ENCODE measurements around the gene ASB1. TPM values are rescaled to one million over a fixed set of nuclear protein-coding genes. Genes with fewer than 3 reads are reported as not detected.
A peak's percentile ranks its signal among the peaks of the same experiment; 100 is the strongest.

Gene ASB1
- total RNA-seq, 1 donor from 2014 or later: 26.6 TPM

GRCh38 chr2:238461916-238462315 lies 35.2 kb downstream of the ASB1 start:
- Histone ChIP-seq H3K4me3 (ENCODE audit: low read length in 3 of 3) (no peak overlapping the region), H3K4me1 (ENCODE audit: control insufficient read depth in 3 of 3, insufficient read depth in 3 of 3, low read length in 3 of 3) (peaks cover 26 to 28% (median 27%) of the 10 kb centered on the region in 3 donors), H3K27me3 (ENCODE audit: control insufficient read depth in 3 of 3, insufficient read depth in 3 of 3, low read length in 3 of 3) (no peaks in the 10 kb centered on the region), H3K9ac (ENCODE audit: low read depth in 1 of 3, low read length in 3 of 3) (no peak overlapping the region), H3K36me3 (ENCODE audit: control insufficient read depth in 3 of 3, insufficient read depth in 3 of 3, low read length in 3 of 3) (no peaks in the 10 kb centered on the region), H3K9me3 (ENCODE audit: control insufficient read depth in 3 of 3, low read length in 3 of 3) (no peaks in the 10 kb centered on the region), H3K27ac (ENCODE audit: low read depth, low read length) (no peak overlapping the region)

- H3K4me1 ChIP-seq (ENCODE audit: control insufficient read depth in 3 of 3, insufficient read depth in 3 of 3, low read length in 3 of 3): peaks cover 21 to 24% (median 21%) of the 10 kb centered on the region in 3 donors
- H3K9me3 ChIP-seq (ENCODE audit: control insufficient read depth in 3 of 3, low read length in 3 of 3): no peaks in the 10 kb centered on the region
- H3K9ac ChIP-seq (ENCODE audit: low read depth in 1 of 3, low read length in 3 of 3): no peak overlapping the region
- H3K36me3 ChIP-seq (ENCODE audit: control insufficient read depth in 3 of 3, insufficient read depth in 3 of 3, low read length in 3 of 3): no peaks in the 10 kb centered on the region
- no peak overlapping the region for H3K4me3 ChIP-seq (ENCODE audit: low read length in 3 of 3)
- no peaks in the 10 kb centered on the region for H3K27me3 ChIP-seq (ENCODE audit: control insufficient read depth in 3 of 3, insufficient read depth in 3 of 3, low read length in 3 of 3)
- no peak overlapping the region for H3K27ac ChIP-seq (ENCODE audit: low read depth, low read length)
These were observed 36.2 kb downstream of the ASB1 start for GRCh38 chr2:238462782-238463396.

- Histone ChIP-seq H3K27ac (ENCODE audit: low read depth, low read length) (no peak overlapping the region), H3K9ac (ENCODE audit: low read depth in 1 of 3, low read length in 3 of 3) (no peak overlapping the region), H3K27me3 (ENCODE audit: control insufficient read depth in 3 of 3, insufficient read depth in 3 of 3, low read length in 3 of 3) (no peaks in the 10 kb centered on the region), H3K4me1 (ENCODE audit: control insufficient read depth in 3 of 3, insufficient read depth in 3 of 3, low read length in 3 of 3) (peaks cover 6 to 9% (median 7%) of the 10 kb centered on the region in 3 donors), H3K36me3 (ENCODE audit: control insufficient read depth in 3 of 3, insufficient read depth in 3 of 3, low read length in 3 of 3) (no peaks in the 10 kb centered on the region), H3K4me3 (ENCODE audit: low read length in 3 of 3) (no peak overlapping the region), H3K9me3 (ENCODE audit: control insufficient read depth in 3 of 3, low read length in 3 of 3) (peaks cover 0 to 2% (median 0%) of the 10 kb centered on the region in 3 donors)
These were observed 37.7 kb downstream of the ASB1 start for GRCh38 chr2:238464389-238464788.

- Histone ChIP-seq H3K27ac (ENCODE audit: low read depth, low read length) (no peak overlapping the region), H3K9me3 (ENCODE audit: control insufficient read depth in 3 of 3, low read length in 3 of 3) (peaks cover 0 to 2% (median 0%) of the 10 kb centered on the region in 3 donors), H3K9ac (ENCODE audit: low read depth in 1 of 3, low read length in 3 of 3) (no peak overlapping the region), H3K36me3 (ENCODE audit: control insufficient read depth in 3 of 3, insufficient read depth in 3 of 3, low read length in 3 of 3) (no peaks in the 10 kb centered on the region), H3K27me3 (ENCODE audit: control insufficient read depth in 3 of 3, insufficient read depth in 3 of 3, low read length in 3 of 3) (no peaks in the 10 kb centered on the region), H3K4me1 (ENCODE audit: control insufficient read depth in 3 of 3, insufficient read depth in 3 of 3, low read length in 3 of 3) (no peaks in the 10 kb centered on the region), H3K4me3 (ENCODE audit: low read length in 3 of 3) (no peak overlapping the region)
These were observed 38.9 kb downstream of the ASB1 start for GRCh38 chr2:238465487-238466242.

GRCh38 chr2:238466243-238466756 lies 39.6 kb downstream of the ASB1 start:
- Histone ChIP-seq H3K27me3 (ENCODE audit: control insufficient read depth in 3 of 3, insufficient read depth in 3 of 3, low read length in 3 of 3) (no peaks in the 10 kb centered on the region), H3K4me3 (ENCODE audit: low read length in 3 of 3) (no peak overlapping the region), H3K9ac (ENCODE audit: low read depth in 1 of 3, low read length in 3 of 3) (no peak overlapping the region), H3K27ac (ENCODE audit: low read depth, low read length) (no peak overlapping the region), H3K9me3 (ENCODE audit: control insufficient read depth in 3 of 3, low read length in 3 of 3) (peaks cover 0 to 2% (median 0%) of the 10 kb centered on the region in 3 donors), H3K4me1 (ENCODE audit: control insufficient read depth in 3 of 3, insufficient read depth in 3 of 3, low read length in 3 of 3) (no peaks in the 10 kb centered on the region), H3K36me3 (ENCODE audit: control insufficient read depth in 3 of 3, insufficient read depth in 3 of 3, low read length in 3 of 3) (no peaks in the 10 kb centered on the region)

GRCh38 chr2:238467062-238467461 lies 40.3 kb downstream of the ASB1 start:
- no peak overlapping the region for H3K4me3 ChIP-seq (ENCODE audit: low read length in 3 of 3)
- no peaks in the 10 kb centered on the region for H3K36me3 ChIP-seq (ENCODE audit: control insufficient read depth in 3 of 3, insufficient read depth in 3 of 3, low read length in 3 of 3)
- H3K27ac ChIP-seq (ENCODE audit: low read depth, low read length): no peak overlapping the region
- H3K9ac ChIP-seq (ENCODE audit: low read depth in 1 of 3, low read length in 3 of 3): no peak overlapping the region
- peaks cover 0 to 2% (median 0%) of the 10 kb centered on the region in 3 donors for H3K9me3 ChIP-seq (ENCODE audit: control insufficient read depth in 3 of 3, low read length in 3 of 3)
- no peaks in the 10 kb centered on the region for H3K4me1 ChIP-seq (ENCODE audit: control insufficient read depth in 3 of 3, insufficient read depth in 3 of 3, low read length in 3 of 3)
- H3K27me3 ChIP-seq (ENCODE audit: control insufficient read depth in 3 of 3, insufficient read depth in 3 of 3, low read length in 3 of 3): no peaks in the 10 kb centered on the region

- Histone ChIP-seq H3K36me3 (ENCODE audit: control insufficient read depth in 3 of 3, insufficient read depth in 3 of 3, low read length in 3 of 3) (no peaks in the 10 kb centered on the region), H3K4me1 (ENCODE audit: control insufficient read depth in 3 of 3, insufficient read depth in 3 of 3, low read length in 3 of 3) (no peaks in the 10 kb centered on the region), H3K27ac (ENCODE audit: low read depth, low read length) (peak overlapping the region; percentile 1), H3K9ac (ENCODE audit: low read depth in 1 of 3, low read length in 3 of 3) (no peak overlapping the region), H3K27me3 (ENCODE audit: control insufficient read depth in 3 of 3, insufficient read depth in 3 of 3, low read length in 3 of 3) (no peaks in the 10 kb centered on the region), H3K4me3 (ENCODE audit: low read length in 3 of 3) (no peak overlapping the region), H3K9me3 (ENCODE audit: control insufficient read depth in 3 of 3, low read length in 3 of 3) (peaks cover 0 to 2% (median 0%) of the 10 kb centered on the region in 3 donors)
These were observed 41.1 kb downstream of the ASB1 start for GRCh38 chr2:238467792-238468191.

DNA sequence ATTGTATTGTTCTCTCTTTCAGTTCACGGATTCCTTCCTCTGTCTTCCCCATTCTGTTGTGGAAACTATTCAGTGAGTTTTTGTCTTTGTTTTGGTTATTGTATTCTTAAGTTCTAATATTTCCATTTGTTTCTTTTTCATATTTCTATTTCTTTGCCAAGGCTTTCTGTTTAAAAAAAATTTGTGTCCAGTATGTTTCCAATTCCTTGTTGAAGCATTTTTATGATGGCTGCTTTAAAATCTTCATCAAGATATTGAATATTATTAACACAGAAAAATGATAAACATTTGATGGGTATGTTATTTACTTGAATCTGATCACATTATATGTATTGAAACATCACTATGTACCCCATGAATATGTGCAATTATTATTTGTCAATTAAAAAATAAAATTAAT lies 42.4 kb downstream of the ASB1 start:
- H3K9me3 ChIP-seq (ENCODE audit: control insufficient read depth in 3 of 3, low read length in 3 of 3): peaks cover 0 to 7% (median 3%) of the 10 kb centered on the region in 3 donors
- no peak overlapping the region for H3K4me3 ChIP-seq (ENCODE audit: low read length in 3 of 3)
- no peak overlapping the region for H3K9ac ChIP-seq (ENCODE audit: low read depth in 1 of 3, low read length in 3 of 3)
- H3K27me3 ChIP-seq (ENCODE audit: control insufficient read depth in 3 of 3, insufficient read depth in 3 of 3, low read length in 3 of 3): no peaks in the 10 kb centered on the region
- H3K36me3 ChIP-seq (ENCODE audit: control insufficient read depth in 3 of 3, insufficient read depth in 3 of 3, low read length in 3 of 3): no peaks in the 10 kb centered on the region
- no peak overlapping the region for H3K27ac ChIP-seq (ENCODE audit: low read depth, low read length)
- H3K4me1 ChIP-seq (ENCODE audit: control insufficient read depth in 3 of 3, insufficient read depth in 3 of 3, low read length in 3 of 3): no peaks in the 10 kb centered on the region

GRCh38 chr2:238473014-238473413 lies 46.3 kb downstream of the ASB1 start:
- H3K27me3 ChIP-seq (ENCODE audit: control insufficient read depth in 3 of 3, insufficient read depth in 3 of 3, low read length in 3 of 3): no peaks in the 10 kb centered on the region
- H3K4me1 ChIP-seq (ENCODE audit: control insufficient read depth in 3 of 3, insufficient read depth in 3 of 3, low read length in 3 of 3): no peaks in the 10 kb centered on the region
- H3K4me3 ChIP-seq (ENCODE audit: low read length in 3 of 3): no peak overlapping the region
- no peak overlapping the region for H3K27ac ChIP-seq (ENCODE audit: low read depth, low read length)
- H3K9ac ChIP-seq (ENCODE audit: low read depth in 1 of 3, low read length in 3 of 3): no peak overlapping the region
- H3K36me3 ChIP-seq (ENCODE audit: control insufficient read depth in 3 of 3, insufficient read depth in 3 of 3, low read length in 3 of 3): no peaks in the 10 kb centered on the region
- peaks cover 0 to 7% (median 3%) of the 10 kb centered on the region in 3 donors for H3K9me3 ChIP-seq (ENCODE audit: control insufficient read depth in 3 of 3, low read length in 3 of 3)

DNA sequence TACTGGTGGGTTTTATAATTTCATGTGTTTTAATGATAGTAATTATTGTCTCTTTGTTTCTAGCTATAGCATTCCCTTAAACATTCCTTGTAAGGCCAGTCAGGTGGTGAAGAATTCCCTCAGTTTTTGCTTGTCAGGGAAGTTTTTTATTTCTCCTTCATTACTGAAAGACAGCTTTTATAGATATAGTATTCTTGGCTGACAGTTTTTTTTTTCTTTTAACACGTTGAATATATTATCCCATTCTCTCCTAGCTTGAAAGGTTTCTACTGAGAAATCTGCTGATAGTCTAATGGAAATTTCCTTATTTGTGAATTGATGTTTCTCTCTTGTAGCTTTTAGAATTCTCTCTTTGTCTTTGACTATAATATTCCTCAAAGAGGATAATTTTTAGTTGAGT lies 46.8 kb downstream of the ASB1 start:
- Histone ChIP-seq H3K4me3 (ENCODE audit: low read length in 3 of 3) (no peak overlapping the region), H3K4me1 (ENCODE audit: control insufficient read depth in 3 of 3, insufficient read depth in 3 of 3, low read length in 3 of 3) (no peaks in the 10 kb centered on the region), H3K36me3 (ENCODE audit: control insufficient read depth in 3 of 3, insufficient read depth in 3 of 3, low read length in 3 of 3) (no peaks in the 10 kb centered on the region), H3K27ac (ENCODE audit: low read depth, low read length) (no peak overlapping the region), H3K9ac (ENCODE audit: low read depth in 1 of 3, low read length in 3 of 3) (no peak overlapping the region), H3K9me3 (ENCODE audit: control insufficient read depth in 3 of 3, low read length in 3 of 3) (peaks cover 0 to 7% (median 6%) of the 10 kb centered on the region in 3 donors), H3K27me3 (ENCODE audit: control insufficient read depth in 3 of 3, insufficient read depth in 3 of 3, low read length in 3 of 3) (no peaks in the 10 kb centered on the region)
